ENCODE results near the gene PRKCSH. TPM values are rescaled to one million over a fixed set of nuclear protein-coding genes. Genes with fewer than 3 reads are reported as not detected.

PRKCSH gene
- polyA plus RNA-seq, 4 donors, result 118 to 453 (median 160) TPM

- peak overlapping the region in 2 of 3 donors; percentile 7 to 19 for H3K4me3 ChIP-seq (ENCODE audit: low read depth in 1 of 3, low read length in 3 of 3)
- FAIRE-seq (no peak), DNase-seq (peak; percentile 40 to 62)
- peaks cover 0 to 36% (median 0%) of the 10 kb centered on the region in 3 donors for H3K36me3 ChIP-seq (ENCODE audit: control insufficient read depth in 3 of 3, insufficient read depth in 2 of 3, low read depth in 1 of 3, low read length in 3 of 3)
- peaks cover 0 to 8% of the 10 kb centered on the region in 2 donors for H3K9me3 ChIP-seq (ENCODE audit: control insufficient read depth in 2 of 2, insufficient read depth in 1 of 2, low read depth in 1 of 2, low read length in 1 of 2)
- H3K27ac ChIP-seq (ENCODE audit: low read depth in 1 of 3, low read length in 2 of 3), result no peak overlapping the region
- peaks cover 9 to 55% (median 12%) of the 10 kb centered on the region in 3 donors for H3K27me3 ChIP-seq (ENCODE audit: control insufficient read depth in 3 of 3, insufficient read depth in 3 of 3, low read length in 3 of 3)
- WGBS, 3 donors, result 4 to 8% (median 5%) methylated on average over 50 of the region's 50 CpGs
- H3K4me1 ChIP-seq (ENCODE audit: control insufficient read depth in 3 of 3, insufficient read depth in 2 of 3, low read depth in 1 of 3, low read length in 2 of 3), result peaks cover 0 to 13% (median 4%) of the 10 kb centered on the region in 3 donors
These were observed 46.3 kb downstream of the PRKCSH start for GRCh38 chr19:11481534-11482383.

GRCh38 chr19:11482384-11483050 is 47.1 kb downstream of the PRKCSH start:
- Histone ChIP-seq H3K4me1 (ENCODE audit: control insufficient read depth in 3 of 3, insufficient read depth in 2 of 3, low read depth in 1 of 3, low read length in 2 of 3) (peaks cover 0 to 13% (median 4%) of the 10 kb centered on the region in 3 donors), H3K9me3 (ENCODE audit: control insufficient read depth in 2 of 2, insufficient read depth in 1 of 2, low read depth in 1 of 2, low read length in 1 of 2) (peaks cover 0 to 8% of the 10 kb centered on the region in 2 donors), H3K36me3 (ENCODE audit: control insufficient read depth in 3 of 3, insufficient read depth in 2 of 3, low read depth in 1 of 3, low read length in 3 of 3) (peaks cover 0 to 44% (median 0%) of the 10 kb centered on the region in 3 donors), H3K27ac (ENCODE audit: low read depth in 1 of 3, low read length in 2 of 3) (no peak overlapping the region), H3K4me3 (ENCODE audit: low read depth in 1 of 3, low read length in 3 of 3) (peak overlapping the region in 2 of 3 donors; percentile 7 to 19), H3K27me3 (ENCODE audit: control insufficient read depth in 3 of 3, insufficient read depth in 3 of 3, low read length in 3 of 3) (peaks cover 9 to 50% (median 12%) of the 10 kb centered on the region in 3 donors)
- 2 to 6% (median 4%) methylated on average over 44 to 58 of the region's 58 CpGs for WGBS, 3 donors
- peak; percentile 72 to 88 for DNase-seq
- FAIRE-seq, result no peak

- FAIRE-seq, result no peak
- no peak for DNase-seq
These were observed 48.1 kb downstream of the PRKCSH start for GRCh38 chr19:11483366-11484111.

GRCh38 chr19:11485245-11485837 is 49.9 kb downstream of the PRKCSH start:
- peaks cover 8 to 26% (median 12%) of the 10 kb centered on the region in 3 donors for H3K27me3 ChIP-seq (ENCODE audit: control insufficient read depth in 3 of 3, insufficient read depth in 3 of 3, low read length in 3 of 3)
- DNase-seq (no peak), FAIRE-seq (no peak)
- H3K4me3 ChIP-seq (ENCODE audit: low read depth in 1 of 3, low read length in 3 of 3), result no peak overlapping the region
- no peak overlapping the region for H3K27ac ChIP-seq (ENCODE audit: low read depth in 1 of 3, low read length in 2 of 3)
- 92 to 96% (median 94%) methylated on average over 13 of the region's 13 CpGs for WGBS, 3 donors
- peaks cover 0 to 6% of the 10 kb centered on the region in 2 donors for H3K9me3 ChIP-seq (ENCODE audit: control insufficient read depth in 2 of 2, insufficient read depth in 1 of 2, low read depth in 1 of 2, low read length in 1 of 2)
- H3K36me3 ChIP-seq (ENCODE audit: control insufficient read depth in 3 of 3, insufficient read depth in 2 of 3, low read depth in 1 of 3, low read length in 3 of 3), result peaks cover 0 to 58% (median 0%) of the 10 kb centered on the region in 3 donors
- H3K4me1 ChIP-seq (ENCODE audit: control insufficient read depth in 3 of 3, insufficient read depth in 2 of 3, low read depth in 1 of 3, low read length in 2 of 3), result peaks cover 0 to 18% (median 4%) of the 10 kb centered on the region in 3 donors

More at GRCh38 chr19:11483366-11484111, 48.1 kb downstream of the PRKCSH start:
- Histone ChIP-seq H3K36me3 (ENCODE audit: control insufficient read depth in 3 of 3, insufficient read depth in 2 of 3, low read depth in 1 of 3, low read length in 3 of 3) (peaks cover 0 to 46% (median 0%) of the 10 kb centered on the region in 3 donors), H3K27me3 (ENCODE audit: control insufficient read depth in 3 of 3, insufficient read depth in 3 of 3, low read length in 3 of 3) (peaks cover 9 to 40% (median 12%) of the 10 kb centered on the region in 3 donors), H3K9me3 (ENCODE audit: control insufficient read depth in 2 of 2, insufficient read depth in 1 of 2, low read depth in 1 of 2, low read length in 1 of 2) (peaks cover 0 to 8% of the 10 kb centered on the region in 2 donors), H3K27ac (ENCODE audit: low read depth in 1 of 3, low read length in 2 of 3) (no peak overlapping the region), H3K4me1 (ENCODE audit: control insufficient read depth in 3 of 3, insufficient read depth in 2 of 3, low read depth in 1 of 3, low read length in 2 of 3) (peaks cover 0 to 13% (median 4%) of the 10 kb centered on the region in 3 donors), H3K4me3 (ENCODE audit: low read depth in 1 of 3, low read length in 3 of 3) (no peak overlapping the region)
- WGBS, 3 donors, result 75 to 95% (median 83%) methylated on average over 40 to 57 of the region's 57 CpGs

- peaks cover 0 to 25% (median 4%) of the 10 kb centered on the region in 3 donors for H3K4me1 ChIP-seq (ENCODE audit: control insufficient read depth in 3 of 3, insufficient read depth in 2 of 3, low read depth in 1 of 3, low read length in 2 of 3)
- WGBS, 3 donors, result 92 to 94% (median 93%) methylated on average over 29 to 45 of the region's 45 CpGs
- H3K4me3 ChIP-seq (ENCODE audit: low read depth in 1 of 3, low read length in 3 of 3), result no peak overlapping the region
- peaks cover 0 to 66% (median 0%) of the 10 kb centered on the region in 3 donors for H3K36me3 ChIP-seq (ENCODE audit: control insufficient read depth in 3 of 3, insufficient read depth in 2 of 3, low read depth in 1 of 3, low read length in 3 of 3)
- peaks cover 1 to 14% (median 3%) of the 10 kb centered on the region in 3 donors for H3K27me3 ChIP-seq (ENCODE audit: control insufficient read depth in 3 of 3, insufficient read depth in 3 of 3, low read length in 3 of 3)
- DNase-seq (no peak), FAIRE-seq (no peak)
- H3K9me3 ChIP-seq (ENCODE audit: control insufficient read depth in 2 of 2, insufficient read depth in 1 of 2, low read depth in 1 of 2, low read length in 1 of 2), result peaks cover 0 to 3% of the 10 kb centered on the region in 2 donors
- no peak overlapping the region for H3K27ac ChIP-seq (ENCODE audit: low read depth in 1 of 3, low read length in 2 of 3)
These were observed 51.4 kb downstream of the PRKCSH start for GRCh38 chr19:11486661-11487503.

- DNase-seq, result no peak
- no peak for FAIRE-seq
- WGBS, 3 donors, result 92 to 94% (median 93%) methylated on average over 7 of the region's 7 CpGs
- no peaks in the 10 kb centered on the region for H3K9me3 ChIP-seq (ENCODE audit: control insufficient read depth in 2 of 2, insufficient read depth in 1 of 2, low read depth in 1 of 2, low read length in 1 of 2)
- no peaks in the 10 kb centered on the region for H3K27me3 ChIP-seq (ENCODE audit: control insufficient read depth in 3 of 3, insufficient read depth in 3 of 3, low read length in 3 of 3)
- H3K4me3 ChIP-seq (ENCODE audit: low read depth in 1 of 3, low read length in 3 of 3), result no peak overlapping the region
- peaks cover 0 to 18% (median 4%) of the 10 kb centered on the region in 3 donors for H3K4me1 ChIP-seq (ENCODE audit: control insufficient read depth in 3 of 3, insufficient read depth in 2 of 3, low read depth in 1 of 3, low read length in 2 of 3)
- H3K36me3 ChIP-seq (ENCODE audit: control insufficient read depth in 3 of 3, insufficient read depth in 2 of 3, low read depth in 1 of 3, low read length in 3 of 3), result peaks cover 0 to 71% (median 0%) of the 10 kb centered on the region in 3 donors
- H3K27ac ChIP-seq (ENCODE audit: low read depth in 1 of 3, low read length in 2 of 3), result peak overlapping the region in 1 of 3 donors; percentile 82
These were observed 53.9 kb downstream of the PRKCSH start for GRCh38 chr19:11489378-11489777.

- 94 to 95% (median 94%) methylated on average over 26 to 27 of the region's 27 CpGs for WGBS, 3 donors
- H3K9me3 ChIP-seq (ENCODE audit: control insufficient read depth in 2 of 2, insufficient read depth in 1 of 2, low read depth in 1 of 2, low read length in 1 of 2), result no peaks in the 10 kb centered on the region
- peaks cover 0 to 83% (median 2%) of the 10 kb centered on the region in 3 donors for H3K36me3 ChIP-seq (ENCODE audit: control insufficient read depth in 3 of 3, insufficient read depth in 2 of 3, low read depth in 1 of 3, low read length in 3 of 3)
- H3K27ac ChIP-seq (ENCODE audit: low read depth in 1 of 3, low read length in 2 of 3), result no peak overlapping the region
- peaks cover 0 to 16% (median 1%) of the 10 kb centered on the region in 3 donors for H3K4me1 ChIP-seq (ENCODE audit: control insufficient read depth in 3 of 3, insufficient read depth in 2 of 3, low read depth in 1 of 3, low read length in 2 of 3)
- no peaks in the 10 kb centered on the region for H3K27me3 ChIP-seq (ENCODE audit: control insufficient read depth in 3 of 3, insufficient read depth in 3 of 3, low read length in 3 of 3)
- FAIRE-seq, result no peak
- H3K4me3 ChIP-seq (ENCODE audit: low read depth in 1 of 3, low read length in 3 of 3), result no peak overlapping the region
- DNase-seq, result no peak
These were observed 59.3 kb downstream of the PRKCSH start for GRCh38 chr19:11494634-11495285.

Measured in small intestine (tissue), 7 donors.